ENCODE data around the gene TNFRSF21.

DNA sequence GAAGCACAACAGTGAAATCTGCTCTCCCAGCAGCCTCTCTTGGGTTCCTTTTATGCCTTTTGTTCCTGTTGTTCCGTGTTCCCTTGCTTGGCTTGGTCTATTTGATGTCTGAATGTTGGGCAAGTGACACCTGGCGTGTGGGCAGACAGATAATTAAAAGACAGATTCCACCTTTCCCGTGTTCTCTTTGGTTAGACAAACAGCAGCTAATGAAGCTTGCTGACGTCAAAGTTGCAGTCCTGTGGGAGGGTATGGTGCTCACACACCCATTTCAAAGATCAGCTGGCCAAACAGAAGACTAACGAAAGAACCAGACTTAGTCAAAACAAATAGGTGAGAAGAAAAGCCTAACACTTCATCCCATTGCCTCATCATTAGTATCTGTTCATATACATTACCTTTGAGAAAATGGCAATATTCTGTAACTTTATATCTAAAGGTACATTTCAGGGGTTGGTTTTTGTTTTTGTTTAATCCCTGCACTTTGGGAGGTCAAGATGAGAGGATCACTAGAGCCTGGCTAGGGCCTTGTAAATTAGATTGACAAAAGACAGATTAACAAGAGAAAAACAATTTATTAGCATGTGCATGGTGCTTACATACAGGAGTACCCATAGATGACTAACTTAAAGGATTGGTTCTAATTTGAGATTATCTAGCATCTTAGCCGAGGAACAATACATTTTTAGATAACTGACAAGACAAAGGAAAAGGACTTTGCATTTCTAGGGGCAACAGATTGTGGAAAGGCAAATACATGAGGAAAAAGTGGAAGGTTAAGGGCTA, 48.9 kb upstream of the TNFRSF21 start:
- TF ChIP-seq, protein P1, sequence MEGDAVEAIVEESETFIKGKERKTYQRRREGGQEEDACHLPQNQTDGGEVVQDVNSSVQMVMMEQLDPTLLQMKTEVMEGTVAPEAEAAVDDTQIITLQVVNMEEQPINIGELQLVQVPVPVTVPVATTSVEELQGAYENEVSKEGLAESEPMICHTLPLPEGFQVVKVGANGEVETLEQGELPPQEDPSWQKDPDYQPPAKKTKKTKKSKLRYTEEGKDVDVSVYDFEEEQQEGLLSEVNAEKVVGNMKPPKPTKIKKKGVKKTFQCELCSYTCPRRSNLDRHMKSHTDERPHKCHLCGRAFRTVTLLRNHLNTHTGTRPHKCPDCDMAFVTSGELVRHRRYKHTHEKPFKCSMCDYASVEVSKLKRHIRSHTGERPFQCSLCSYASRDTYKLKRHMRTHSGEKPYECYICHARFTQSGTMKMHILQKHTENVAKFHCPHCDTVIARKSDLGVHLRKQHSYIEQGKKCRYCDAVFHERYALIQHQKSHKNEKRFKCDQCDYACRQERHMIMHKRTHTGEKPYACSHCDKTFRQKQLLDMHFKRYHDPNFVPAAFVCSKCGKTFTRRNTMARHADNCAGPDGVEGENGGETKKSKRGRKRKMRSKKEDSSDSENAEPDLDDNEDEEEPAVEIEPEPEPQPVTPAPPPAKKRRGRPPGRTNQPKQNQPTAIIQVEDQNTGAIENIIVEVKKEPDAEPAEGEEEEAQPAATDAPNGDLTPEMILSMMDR (IDR thresholded peaks at IDR 0.05): no peak
- no peak for TF ChIP-seq POLR2A (IDR thresholded peaks at IDR 0.05)

Data from lower leg skin (tissue), 3 donors.